GM18511 (cell line): Measurements from ENCODE around the gene TTC7B.

ENCODE experiments used
- ATAC-seq: cut with Tn5 transposase; IDR thresholded peaks from one replicate; pipeline ENCODE4 v1.9.1; 2021; ENCODE audit warnings: mild to moderate bottlenecking, moderate library complexity; ENCODE audit not compliant: unreplicated experiment

TTC7B gene

DNA sequence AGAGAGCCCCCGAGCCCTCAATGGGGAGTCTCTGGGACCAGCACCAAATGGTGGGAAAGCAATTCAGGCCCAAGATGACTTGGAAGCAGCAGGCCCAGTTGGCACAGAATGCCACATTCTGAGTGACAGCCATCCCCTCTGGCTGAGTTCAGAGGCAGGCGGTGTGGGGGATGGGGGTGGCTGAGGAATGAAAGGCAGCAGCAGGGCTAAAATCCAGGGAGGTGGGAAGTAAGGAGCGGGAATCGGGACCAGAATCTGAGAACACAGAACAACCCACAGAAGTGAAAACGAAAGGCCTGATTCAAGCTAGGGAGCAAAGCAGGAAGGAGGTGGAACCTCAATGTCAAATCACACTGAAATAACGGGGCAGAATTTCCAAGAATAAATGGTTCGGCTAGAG is 248.2 kb downstream of the TTC7B start:
- no peak for ATAC-seq

DNA sequence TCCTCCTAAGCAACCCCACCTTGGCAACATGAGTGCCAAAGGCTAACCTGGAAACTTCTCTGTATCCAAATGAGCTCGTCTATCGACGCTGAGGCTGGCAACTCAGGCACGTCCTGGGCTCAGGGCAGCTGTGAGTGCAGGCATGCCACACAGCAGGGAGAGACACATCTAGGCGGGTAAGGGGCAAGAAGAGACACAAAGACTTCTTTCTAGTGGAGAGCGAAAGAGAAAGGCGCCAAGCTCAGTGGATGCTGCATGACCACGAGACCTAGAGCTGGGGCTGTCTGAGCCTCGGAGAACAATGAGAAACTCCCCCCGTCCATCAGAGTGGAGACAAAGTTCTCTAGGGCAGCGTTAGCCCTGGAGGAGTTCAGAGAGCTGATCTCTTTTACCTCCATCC is 249.0 kb downstream of the TTC7B start:
- no peak for ATAC-seq

DNA sequence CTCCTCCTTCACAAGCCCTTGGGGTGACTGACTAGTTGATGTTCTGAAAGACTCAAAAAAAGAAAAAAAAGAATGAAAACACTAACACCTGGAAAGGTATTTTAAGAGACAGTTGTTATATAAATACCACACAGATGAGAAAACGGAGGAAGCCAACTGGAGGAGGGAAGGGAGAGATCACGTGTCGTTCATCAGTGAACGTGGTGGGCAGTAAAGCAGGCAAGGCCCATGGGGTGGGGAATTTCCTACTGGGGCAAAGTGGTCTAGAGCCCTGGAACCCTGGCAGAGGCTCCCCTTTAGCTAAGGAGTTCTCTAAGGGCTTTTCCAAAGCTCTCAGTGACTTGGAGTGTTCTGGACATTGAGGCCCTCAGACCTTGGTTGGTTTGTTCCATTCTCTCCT is 249.7 kb downstream of the TTC7B start:
- no peak for ATAC-seq

- ATAC-seq, result no peak
Measured at GRCh38 chr14:90564496-90564895, 251.7 kb downstream of the TTC7B start.

- ATAC-seq, result no peak
Measured at GRCh38 chr14:90562652-90563051, 253.6 kb downstream of the TTC7B start.

DNA sequence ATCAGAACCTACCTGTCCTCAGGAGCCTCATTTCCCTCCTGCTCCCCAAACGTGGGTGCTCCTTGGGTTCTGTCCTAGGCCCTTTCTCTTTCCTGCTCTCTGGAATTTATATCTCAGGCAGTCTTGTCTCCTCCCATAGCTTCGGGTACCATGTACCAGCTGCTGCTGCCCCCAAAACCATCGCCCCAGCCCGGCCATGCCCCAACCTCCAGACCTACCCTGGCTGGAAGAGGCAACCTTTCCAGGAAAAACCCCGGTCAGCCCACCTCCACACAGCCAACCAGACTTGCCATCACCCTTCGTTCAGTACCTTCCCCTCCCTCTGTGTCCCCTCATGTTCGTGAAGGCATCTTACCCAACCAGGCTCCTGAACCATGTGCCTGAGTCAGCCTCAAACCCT is 254.3 kb downstream of the TTC7B start:
- no peak for ATAC-seq

DNA sequence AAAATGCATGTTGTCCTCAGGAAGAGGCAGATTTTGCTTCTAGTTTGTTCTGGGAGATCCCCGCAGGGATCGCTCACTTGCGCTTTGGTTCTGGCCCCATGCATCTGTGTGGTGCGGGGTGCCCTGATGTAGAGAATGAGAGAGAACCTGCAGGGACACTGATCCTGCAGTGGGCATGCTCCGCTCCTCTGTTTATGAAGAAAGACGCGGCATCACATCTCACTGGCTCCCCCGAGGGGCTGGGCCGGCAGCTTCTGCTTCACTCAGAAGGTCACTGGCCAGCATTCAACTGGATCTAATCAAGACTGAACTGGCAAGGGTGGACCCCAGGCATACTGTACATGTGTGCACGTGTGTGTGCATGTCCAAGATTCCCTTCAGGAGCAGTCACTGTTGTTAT is 255.2 kb downstream of the TTC7B start:
- ATAC-seq, result no peak

- no peak for ATAC-seq
Measured at GRCh38 chr14:90560558-90560957, 255.7 kb downstream of the TTC7B start.

GRCh38 chr14:90559811-90560492 is 256.3 kb downstream of the TTC7B start:
- ATAC-seq, result no peak

- ATAC-seq, result no peak
Measured at GRCh38 chr14:90558983-90559590, 257.1 kb downstream of the TTC7B start.

- no peak for ATAC-seq
Measured at GRCh38 chr14:90558041-90558982, 257.9 kb downstream of the TTC7B start.

DNA sequence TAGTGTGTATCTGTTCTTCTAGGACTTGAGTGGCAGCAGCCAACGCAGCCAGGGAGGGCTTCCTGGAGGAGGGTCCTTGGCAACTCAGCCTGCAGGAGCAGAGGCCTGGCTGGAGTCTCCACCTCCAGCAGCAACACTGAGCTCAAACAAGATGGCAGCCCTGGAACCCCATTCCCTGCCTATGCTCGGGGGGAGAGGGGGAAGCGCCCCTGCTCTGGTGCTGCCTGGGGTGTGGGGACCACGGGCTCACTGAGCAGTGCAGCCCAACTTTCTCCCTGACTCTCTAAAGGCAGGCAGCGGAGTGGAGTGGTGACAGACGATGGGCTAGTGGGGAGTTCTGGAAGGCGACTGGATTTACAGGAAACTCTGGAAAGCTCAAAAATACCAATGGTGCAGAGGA is 258.7 kb downstream of the TTC7B start:
- no peak for ATAC-seq

DNA sequence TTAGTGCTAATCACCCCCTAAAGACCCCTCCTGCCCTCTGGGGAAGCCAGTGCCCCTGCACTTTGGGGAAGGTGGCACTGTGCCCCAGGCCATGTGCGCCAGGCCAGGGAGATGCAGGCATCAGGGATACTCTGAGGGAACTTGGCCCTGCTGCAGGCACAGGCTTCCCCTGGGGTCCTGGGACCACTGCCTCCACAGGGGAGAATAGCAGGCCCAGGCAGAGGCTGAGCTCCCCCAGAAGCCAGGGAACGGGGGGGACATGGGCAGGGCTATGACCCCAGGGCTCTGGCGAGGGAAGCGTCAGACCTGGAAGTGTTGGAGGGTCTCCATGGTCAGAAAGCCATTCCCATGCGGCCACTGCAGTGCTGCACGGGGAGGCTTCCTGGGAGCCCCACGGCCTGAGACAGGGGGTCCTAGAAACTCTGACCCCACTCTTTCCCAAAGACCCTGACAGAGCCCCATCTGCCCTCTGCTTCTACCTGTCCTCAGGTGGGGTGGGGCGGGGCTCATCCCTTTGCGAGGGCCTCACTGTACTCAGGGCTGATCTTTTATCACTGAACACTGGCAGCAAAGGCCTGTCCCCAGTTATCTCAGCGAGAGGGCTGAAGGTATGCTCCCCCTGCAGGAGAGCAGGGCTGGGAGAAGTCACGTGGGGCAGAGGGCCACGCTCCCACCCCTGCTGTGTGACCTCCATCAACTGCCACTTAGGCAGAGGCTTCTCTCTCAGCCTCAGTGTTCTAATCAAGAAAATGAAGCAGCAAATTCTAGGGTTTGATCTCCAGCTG is 259.4 kb downstream of the TTC7B start:
- no peak for ATAC-seq

GRCh38 chr14:90556012-90556477 is 260.2 kb downstream of the TTC7B start:
- no peak for ATAC-seq

- no peak for ATAC-seq
Measured at GRCh38 chr14:90555126-90556011, 260.9 kb downstream of the TTC7B start.

DNA sequence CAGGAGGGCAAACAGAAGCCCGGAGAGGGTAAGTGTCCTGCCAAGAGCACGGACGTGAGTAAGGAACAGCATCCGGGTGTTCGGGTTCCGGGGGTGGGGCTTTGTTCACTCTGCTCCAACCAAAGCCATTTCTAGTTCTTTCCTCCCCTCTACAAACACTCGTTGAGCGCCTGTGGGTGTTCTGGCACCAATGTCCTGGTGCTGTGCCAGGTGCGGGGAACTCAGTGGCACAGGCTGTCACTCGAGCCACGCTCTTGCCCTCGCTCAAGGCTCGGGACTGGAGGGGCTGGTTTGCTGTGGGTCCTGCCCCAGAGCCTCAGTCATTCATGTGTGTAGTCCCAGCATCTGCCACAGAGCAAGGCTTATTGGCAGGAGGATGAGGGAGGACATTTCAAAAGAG is 261.9 kb downstream of the TTC7B start:
- ATAC-seq, result no peak

DNA sequence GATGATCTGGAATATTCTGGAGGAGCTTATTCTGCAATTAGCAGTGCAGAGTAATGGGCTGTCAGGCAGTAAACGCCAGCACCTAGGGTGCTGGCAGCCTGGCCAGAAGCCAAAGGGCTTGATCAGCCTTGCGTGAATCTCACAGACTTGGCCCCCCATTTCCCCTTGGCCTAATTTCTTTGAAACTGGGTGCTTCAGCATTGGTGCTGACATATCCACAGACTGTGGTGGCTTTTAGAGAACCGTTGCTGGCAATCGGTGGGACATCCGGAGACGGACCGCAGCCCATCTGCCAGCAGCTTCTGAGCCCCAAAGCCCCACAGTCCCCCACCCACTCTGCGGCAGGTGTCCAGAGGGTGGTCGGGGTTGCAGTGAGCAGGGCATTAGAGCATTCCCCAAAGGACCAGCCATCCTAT is 262.3 kb downstream of the TTC7B start:
- ATAC-seq, result no peak

GRCh38 chr14:90553298-90553920 is 262.8 kb downstream of the TTC7B start:
- no peak for ATAC-seq
